NCI-H2227 (cell line): ENCODE results near the gene GNG12.
A peak's percentile ranks its signal among the peaks of the same experiment; 100 is the strongest.

Experiments
- DNase-seq: peaks from one replicate; lab custom pipeline; 2025; ENCODE audit not compliant: unreplicated experiment; lab: John Stamatoyannopoulos, UW

Gene GNG12

DNA sequence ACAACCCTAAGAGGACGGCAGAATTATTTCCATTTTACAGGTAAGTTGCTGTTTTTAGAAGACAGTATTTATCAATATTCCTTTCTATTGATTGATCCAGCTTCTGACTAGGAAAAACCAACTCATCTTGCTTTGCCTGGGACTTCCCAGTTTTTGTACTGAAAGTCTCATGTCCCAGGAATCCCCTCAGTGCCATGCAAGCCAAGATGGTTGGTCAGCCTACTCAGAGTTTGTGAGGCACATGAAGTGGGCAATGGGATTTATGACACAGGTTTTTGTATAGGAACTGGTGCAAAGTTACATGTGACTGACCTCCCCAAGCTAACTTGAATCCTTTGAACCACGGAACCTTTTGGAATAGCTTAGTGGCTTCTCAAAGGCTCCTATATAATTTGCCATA is 45.5 kb downstream of the GNG12 start:
- DNase-seq: no peak

DNA sequence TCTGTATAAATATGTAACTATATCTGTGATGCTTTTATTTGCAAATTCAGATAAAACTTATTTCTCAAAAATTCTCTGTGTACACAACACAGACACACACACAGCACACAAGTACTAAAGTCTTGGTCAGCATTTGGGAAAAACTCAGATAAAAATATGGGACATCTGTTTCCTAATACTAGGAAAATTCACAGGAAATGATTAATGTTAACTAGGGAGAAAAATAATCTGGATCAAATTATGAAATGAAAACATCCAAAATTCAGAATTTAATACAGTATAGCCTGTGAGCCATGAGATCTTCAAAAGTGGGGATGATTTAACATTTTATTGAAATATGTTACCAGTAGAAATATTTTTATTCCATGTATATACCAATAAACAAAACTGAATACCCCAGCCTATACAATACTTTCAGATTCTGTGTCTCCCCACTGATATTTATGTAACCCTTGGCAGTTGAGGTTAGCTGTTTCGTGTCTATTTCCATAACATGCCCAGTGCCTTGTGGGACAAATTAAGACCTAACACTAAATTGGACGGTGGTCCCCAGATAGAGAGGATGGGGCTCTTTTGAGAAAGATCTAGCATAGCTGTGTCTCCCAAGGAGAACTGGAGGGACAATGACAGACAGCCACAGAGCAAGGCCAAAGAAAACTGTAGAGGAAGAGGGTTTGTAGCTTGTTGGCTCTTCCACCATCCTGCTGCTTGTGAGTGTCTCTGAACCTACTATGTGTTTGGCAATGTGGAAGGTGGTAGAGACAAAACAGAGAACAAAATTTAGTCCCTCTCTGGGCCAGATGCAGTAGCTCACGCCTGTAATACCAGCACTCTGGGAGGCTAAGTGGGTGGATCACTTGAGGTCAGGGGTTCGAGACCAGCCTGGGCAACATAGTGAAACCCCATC is 47.2 kb downstream of the GNG12 start:
- no peak for DNase-seq

DNA sequence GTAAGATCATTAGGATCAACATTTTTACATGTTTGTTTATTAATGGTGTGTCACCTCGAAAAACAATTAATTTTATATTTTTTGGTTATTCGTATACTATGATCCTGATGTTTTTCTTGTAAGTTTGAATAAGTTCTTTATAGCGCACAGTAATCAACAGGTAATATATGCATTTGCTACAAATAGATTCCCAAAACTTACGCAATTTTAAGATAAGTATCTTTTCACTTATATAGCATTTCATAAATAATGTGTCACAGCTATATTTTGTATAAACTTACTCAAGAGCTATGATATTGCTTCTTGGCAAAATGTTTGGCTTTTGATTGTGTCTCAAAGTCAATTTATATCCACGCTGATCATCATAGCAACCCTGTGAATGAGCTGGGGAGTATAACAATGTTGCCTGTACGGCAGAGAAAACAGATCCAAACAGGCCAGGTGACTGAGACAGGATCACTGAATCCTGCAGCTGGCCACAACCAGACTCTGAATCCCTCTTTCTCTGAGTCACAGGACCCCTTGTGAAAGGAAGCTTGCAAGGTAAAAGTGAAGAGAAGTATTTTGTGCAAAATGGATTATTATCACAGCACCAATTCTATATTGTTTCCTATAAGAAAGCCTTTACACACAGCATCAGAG is 48.6 kb downstream of the GNG12 start:
- no peak for DNase-seq

DNA sequence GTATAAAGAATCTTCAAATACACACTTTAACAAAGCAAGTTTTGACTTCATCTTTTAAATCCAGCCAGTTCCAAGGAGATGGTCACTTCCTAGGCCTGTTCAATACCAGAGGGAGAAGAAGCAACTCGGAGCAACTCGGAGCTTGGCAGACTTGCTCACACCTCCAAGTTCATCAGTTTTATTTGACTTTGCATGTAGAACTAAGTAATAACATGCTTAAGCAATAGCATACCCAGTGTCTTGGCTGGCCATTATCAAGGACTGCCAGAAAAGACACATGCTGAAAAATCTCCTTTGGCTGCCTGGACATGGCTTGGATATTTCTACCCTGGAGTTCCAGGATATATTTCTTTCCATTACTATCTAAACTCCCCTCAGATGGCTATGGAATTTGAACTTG is 52.6 kb downstream of the GNG12 start:
- DNase-seq: no peak

DNA sequence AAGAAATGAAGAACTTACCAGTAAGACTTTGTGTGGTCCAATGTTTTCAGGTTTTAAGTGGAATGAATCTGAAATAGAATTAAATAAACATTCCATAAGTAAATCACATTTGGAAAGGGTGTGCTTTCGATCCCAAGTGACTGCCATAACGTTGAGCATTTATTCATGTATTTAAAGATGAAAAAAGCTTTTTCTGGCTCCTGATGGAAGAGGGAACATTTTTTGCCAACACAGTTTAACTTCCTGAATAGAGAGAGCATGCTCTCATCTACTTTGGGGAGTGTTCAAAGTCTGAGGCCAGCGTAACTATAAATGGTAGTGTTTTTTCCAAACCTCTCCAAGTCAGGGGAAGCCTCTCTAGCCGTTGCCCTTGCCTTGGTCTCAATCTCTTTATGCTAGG is 55.8 kb downstream of the GNG12 start:
- no peak for DNase-seq

DNA sequence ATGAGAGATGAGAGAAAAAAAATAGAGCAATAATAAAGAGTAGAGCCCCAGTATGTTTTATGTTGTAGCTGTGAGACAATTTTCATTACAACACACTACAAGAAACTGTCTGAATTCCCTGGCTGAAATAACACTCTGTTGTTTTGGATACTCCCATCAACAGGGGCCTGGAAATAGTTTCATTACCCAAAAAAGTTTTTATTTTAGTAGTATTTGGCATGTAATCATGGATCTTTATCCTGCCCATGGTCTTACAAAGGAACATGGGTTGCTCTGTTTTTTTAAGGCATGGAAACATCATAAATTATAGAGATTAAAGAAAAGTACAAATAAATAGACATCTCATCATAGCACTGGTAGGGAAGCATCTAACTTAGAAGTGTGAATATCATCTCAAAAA is 56.3 kb downstream of the GNG12 start:
- no peak for DNase-seq

DNA sequence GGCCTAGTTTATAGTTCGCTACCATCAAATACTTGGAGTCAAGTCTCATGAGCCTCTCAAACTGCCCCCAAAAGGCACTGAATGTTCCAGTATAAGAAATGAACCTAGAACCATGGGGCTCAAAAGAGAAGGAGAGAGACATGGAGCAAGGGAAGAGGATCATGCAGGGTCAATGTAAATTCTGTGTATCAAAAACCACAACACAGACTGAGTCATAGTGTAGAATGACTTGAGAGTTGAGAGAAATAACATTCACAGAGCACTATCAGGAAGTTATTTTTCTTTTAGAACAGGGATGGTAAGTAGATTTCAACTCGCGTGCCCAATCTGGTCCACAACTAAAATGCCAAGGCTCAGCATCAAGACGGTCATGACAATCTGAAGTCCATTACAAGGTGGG is 59.8 kb downstream of the GNG12 start:
- no peak for DNase-seq

DNA sequence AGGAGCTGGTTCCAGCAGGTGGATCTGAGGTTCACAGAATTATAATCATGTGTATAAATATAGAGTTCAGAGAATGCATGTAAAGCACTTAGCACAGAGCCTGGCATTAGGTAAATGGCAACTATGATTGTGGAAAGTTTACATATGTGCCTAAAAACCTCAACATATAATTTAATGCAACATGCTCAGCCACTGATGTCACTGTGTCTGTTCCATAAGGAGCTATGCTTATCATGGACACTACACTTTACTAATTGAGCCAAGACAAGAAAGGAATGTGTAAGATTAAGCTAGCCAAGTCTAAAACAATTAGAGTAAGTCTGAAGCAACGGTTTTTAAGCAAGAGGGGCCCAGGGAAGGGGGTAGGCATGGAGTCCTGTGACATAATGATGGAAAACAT is 61.5 kb downstream of the GNG12 start:
- no peak for DNase-seq

DNA sequence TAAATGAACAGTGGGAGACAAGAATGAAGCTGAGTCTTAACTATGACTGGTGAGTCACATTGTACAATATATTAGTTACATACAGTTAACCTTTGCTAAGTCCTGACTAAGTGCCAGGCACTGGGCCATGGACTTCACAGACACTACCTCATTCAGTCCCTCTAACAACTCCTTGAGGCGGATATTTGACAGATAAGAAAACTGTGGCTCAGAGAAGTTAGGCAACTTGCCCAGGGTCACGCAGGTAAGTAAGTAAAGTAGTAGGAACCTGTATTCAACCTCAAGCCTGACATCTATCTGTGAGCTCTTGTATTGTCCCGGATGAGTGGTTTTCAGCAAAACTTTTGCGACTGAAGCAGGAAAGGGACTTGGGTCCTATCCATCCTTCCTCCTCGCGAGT is 62.1 kb downstream of the GNG12 start:
- DNase-seq: no peak

DNA sequence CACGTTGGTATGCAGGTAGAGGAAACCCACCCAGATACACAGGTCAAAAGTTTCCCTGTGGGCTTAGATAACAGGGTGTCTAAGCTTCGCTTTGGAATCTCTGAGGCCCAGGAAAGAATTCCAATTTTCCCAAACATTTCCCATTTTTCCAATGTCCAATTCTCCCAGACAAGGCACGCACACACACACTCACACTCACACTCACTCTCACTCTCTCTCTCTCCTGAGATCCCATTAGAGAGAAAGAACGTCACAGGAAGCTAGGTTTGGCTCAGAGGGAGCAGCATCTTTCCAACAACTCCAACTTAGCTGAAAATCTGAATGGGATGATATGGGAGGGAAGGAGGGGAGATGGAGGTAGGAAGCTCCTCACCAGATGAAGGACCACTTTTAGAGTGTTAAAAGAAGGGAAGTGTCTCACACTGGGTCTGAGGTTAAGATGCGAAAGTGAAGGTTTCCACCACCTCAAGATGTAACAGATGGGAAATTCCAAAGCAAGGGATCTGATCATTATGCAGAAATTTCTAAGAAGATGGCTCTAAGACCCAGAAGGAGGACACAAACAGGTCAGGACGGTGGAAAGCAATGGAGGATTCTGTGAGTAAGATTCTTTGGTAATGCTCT is 63.5 kb downstream of the GNG12 start:
- no peak for DNase-seq

DNA sequence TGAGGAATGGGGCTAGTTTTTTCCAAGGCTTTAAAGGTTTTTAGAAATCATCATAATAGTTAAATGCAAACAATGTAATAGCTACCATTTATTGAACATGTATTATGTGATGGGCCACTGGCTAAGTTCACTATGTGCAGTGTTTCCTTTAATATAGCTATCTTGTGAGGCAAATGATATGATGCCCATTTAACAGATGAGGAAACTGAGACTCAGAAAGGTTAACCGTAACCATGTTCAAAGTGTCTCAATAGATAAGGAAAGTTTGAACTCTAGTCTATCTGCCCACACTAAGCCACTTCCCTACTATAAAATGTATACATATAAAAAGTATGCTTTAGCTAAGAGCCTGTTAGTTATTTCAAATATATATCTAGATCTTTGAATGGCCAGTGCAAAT is 64.8 kb downstream of the GNG12 start:
- DNase-seq: no peak

DNA sequence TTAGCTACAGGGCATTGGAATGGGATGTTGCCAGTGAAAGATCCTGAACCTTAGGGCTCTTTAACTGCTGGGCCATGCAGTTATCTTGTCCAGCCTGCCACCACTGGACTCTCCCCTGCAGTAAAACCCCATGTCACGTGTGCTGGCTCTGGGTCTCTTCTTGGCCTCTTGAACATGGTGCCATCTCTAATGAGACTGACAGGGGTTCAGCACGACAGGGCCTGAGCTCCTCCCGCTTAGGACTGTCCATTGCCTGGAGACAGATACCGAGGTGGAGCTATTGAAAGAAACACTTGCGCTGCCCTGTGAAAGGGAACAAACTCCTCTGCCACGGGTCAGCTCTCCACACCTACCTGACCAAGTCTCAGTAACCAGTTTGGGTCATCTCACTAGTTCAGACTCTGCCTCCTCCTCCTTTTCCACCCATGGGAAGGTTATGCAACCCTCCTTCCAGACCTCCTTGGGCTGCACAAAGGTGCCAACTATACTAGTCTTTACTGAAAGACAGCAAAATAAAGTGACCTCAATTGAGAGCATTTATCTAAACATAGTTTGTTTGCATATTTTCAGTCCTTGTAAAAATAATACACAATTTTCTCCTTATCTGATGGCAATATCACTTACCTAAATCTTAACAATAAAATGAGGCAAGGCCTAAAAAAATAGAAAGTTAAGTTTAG is 66.0 kb downstream of the GNG12 start:
- no peak for DNase-seq

DNA sequence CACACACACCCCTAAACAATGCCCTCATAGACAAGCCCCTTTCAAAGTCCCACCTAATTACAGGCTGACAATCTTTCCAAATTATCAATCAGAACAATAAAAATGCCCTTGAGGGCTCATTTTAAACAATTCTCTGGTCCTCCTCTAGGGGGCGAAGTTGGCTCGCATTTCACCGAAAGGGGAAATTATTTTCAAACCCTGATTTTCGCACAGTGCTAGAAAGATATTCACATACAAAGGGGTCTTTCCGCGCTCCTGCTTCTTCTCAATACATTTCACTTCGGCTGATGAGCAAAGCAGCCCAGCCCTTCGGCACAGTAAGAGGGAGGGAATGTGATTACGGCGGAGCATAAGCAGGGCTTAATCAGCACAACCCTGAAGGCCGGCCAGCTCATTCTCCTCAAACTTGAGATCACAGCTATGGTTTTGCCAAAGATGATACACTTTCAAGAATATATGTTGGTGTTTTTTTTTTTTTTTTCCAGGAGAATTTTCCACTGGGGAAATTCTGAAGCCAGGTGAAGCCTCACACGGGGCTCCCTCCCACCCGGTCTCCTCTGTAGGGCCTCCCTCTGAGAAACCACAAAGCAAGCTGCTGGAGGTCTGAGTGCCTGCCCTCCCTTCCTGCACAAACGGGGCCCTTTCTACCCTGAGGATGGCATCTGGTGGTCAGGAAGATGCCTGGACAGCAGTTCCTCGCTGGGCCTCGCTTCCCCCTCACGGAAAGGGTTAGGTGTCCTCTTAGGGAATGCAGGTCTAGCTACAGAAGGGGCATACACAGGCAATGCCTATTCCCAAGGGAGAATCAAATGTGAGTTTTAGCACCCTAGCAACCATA is 66.9 kb downstream of the GNG12 start:
- DNase-seq: peak; percentile 62

DNA sequence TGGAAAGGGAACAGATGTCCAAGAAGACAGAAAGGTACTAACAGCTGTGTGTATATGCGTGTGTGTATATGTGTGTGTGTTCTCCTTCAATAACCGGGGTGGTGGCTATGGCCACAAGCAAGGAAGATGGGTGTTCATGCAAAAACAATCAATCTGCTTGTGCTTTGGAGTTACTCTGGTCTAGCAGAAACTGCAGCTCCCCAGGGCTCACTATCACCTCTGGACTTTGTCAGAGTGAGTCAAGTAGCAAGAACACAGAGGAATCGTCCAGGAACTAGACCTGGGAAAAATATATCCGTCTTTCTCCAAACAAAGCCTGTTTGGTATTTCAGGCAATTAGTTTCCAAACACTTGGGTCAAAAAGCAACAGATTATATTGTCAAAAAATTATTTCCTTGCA is 68.6 kb downstream of the GNG12 start:
- no peak for DNase-seq

DNA sequence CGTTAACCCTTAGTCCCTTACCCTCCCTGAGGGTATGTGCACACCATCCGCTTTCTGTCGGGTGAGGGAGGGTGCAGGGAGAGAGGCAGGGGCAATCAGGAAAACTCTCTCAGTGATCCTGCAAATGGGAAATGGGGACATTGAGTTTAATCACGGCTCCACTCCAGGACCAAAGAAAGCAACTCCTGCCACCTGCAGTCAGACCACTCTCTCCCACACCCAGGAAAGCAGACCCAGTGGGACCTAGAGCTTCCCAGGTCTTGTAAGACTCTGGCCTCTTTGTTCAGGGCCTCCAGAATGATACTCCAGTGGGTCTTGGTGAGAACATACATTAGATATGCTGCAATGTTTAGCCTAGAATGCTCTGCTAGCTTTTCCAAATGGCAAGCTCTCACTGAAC is 71.5 kb downstream of the GNG12 start:
- no peak for DNase-seq

DNA sequence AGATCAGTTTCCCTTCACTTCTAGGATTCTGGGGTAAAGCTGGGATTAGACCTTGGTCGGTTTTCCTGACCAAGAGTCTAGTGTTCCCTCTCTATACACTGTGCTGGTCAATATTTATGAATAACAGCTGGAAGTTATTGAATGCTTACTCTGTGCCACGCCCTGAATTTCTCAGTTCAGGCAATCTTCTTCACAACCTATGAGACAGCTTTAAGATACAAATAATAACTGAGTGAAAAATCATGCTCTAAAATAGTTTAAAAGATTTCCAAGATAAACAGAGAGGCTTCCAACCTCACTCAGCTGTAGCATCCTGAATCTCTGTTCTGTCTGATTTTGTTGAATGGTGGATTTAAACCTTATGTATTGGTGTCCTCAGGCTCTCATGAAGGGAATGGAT is 72.2 kb downstream of the GNG12 start:
- no peak for DNase-seq

DNA sequence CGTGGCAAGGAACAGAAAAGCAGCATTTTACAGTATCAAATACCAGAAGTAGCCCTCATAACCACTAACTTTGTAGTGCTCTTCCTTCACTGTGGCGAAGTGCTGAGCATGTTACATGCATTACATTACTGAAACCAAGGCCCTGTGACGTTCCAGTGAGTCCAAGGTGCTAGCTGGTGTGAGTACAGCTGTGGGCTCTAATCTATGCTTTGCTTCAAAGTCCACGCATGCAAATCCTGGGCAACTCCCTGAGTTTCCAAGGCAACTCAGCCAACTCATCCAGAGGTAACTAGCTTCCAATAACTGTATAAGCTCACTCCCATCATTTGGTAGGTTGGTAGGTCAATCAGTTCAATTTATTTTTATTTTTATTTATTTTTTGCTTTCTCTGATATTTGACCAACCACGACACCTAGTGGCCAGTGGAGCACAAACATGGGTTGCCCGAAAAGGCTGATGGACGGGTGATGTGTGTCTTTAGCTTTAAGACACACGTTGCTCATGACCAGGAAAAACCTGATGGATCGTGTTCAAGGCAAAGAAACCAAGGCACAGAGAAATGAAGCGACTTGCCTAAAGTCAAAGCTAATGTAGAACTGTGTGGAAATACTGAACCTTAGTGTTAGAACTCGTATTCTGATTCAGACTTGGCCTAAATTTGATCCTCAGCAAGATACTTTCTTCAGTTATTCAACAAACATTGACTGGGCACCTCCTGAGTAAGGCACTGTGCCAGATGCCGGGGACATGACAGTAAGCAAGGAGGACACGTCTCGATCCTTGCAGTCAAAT is 73.0 kb downstream of the GNG12 start:
- peak; percentile 64 for DNase-seq

DNA sequence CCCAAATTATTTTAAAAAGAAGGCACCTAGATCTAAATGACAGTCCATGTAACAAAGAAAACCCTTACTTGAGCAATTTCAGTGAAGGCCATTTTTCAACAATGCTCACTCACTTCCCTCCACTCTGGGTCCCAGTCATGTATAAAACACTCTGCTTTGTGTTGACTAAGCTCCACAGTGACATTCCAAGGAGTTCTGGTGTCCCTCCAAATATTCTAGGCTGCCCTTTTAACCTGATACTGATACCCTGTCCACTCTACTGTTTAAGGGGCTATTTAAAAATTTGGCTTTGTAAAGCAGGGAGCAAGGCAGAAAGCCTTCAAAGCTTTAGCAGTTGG is 73.6 kb downstream of the GNG12 start:
- no peak for DNase-seq

DNA sequence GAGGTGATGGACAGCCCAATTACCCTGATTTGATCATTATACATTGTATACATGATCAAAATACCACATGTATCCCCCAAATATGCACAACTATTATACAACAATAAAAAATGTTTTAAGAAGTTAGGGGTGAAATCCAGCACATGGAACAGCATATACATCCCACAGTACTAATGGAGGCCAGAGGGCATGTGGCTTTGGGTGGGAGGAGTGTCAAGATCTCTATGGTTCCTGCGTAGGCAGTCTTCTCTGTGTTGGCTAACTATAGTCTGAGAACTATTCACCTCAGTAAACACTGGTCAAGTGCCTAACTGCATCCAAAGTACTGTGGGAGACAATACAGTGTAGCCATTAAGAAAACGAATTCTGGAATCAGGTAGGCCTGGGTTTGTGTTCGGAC is 74.2 kb downstream of the GNG12 start:
- no peak for DNase-seq

DNA sequence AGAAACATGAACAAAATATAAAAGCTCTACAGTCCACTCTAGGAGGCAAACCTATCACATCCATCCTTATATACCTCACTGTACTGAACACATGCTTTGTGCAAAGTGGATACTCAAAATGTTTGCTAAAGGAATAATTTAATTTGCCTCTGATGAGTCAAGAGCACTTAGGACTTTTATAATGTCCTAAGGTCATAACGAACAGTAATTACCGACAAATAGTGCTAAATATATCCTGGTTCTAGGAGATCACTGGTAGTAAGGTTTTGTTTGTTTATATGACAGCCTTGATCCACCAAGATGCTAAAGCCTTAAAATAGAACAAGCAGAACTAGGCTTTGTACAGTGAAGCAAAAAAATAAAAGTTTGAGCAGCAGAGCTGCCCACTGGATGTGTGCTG is 77.6 kb downstream of the GNG12 start:
- DNase-seq: peak; percentile 26
